ENCODE measurements around the gene SMYD4. TPM values are rescaled to one million over a fixed set of nuclear protein-coding genes. Genes with fewer than 3 reads are reported as not detected.

Gene SMYD4
- total RNA-seq, 2 experiments from 2014 or later: 22.2 to 22.7 TPM

GRCh38 chr17:1752425-1753262 lies 77.1 kb downstream of the SMYD4 start:
- Mint-ChIP-seq H3K27ac (no peak overlapping the region), H3K4me3 (no peak overlapping the region), H3K9me3 (no peaks in the 10 kb centered on the region), H3K4me1 (ENCODE audit: low read depth) (peaks cover 4% of the 10 kb centered on the region), H3K36me3 (ENCODE audit: low read depth) (no peaks in the 10 kb centered on the region), H3K27me3 (no peaks in the 10 kb centered on the region)
- DNase-seq (peak; percentile 14), ATAC-seq (no peak)
- ChIA-PET POLR2A (interaction anchor here (0.6 kb wide), 1 partner anchor 145 kb away, joined by 5 read pairs; no protein-coding TSS in a partner anchor), CTCF (interaction anchor here (1.0 to 1.5 kb wide), 2 partner anchors 15 to 39 kb away, joined by 3 read pairs; no protein-coding TSS in a partner anchor)
- intact Hi-C loops (cut with micrococcal nuclease): no loop called here
- TF ChIP-seq, protein P1, sequence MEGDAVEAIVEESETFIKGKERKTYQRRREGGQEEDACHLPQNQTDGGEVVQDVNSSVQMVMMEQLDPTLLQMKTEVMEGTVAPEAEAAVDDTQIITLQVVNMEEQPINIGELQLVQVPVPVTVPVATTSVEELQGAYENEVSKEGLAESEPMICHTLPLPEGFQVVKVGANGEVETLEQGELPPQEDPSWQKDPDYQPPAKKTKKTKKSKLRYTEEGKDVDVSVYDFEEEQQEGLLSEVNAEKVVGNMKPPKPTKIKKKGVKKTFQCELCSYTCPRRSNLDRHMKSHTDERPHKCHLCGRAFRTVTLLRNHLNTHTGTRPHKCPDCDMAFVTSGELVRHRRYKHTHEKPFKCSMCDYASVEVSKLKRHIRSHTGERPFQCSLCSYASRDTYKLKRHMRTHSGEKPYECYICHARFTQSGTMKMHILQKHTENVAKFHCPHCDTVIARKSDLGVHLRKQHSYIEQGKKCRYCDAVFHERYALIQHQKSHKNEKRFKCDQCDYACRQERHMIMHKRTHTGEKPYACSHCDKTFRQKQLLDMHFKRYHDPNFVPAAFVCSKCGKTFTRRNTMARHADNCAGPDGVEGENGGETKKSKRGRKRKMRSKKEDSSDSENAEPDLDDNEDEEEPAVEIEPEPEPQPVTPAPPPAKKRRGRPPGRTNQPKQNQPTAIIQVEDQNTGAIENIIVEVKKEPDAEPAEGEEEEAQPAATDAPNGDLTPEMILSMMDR (IDR thresholded peaks at IDR 0.05): no peak

- TF ChIP-seq, protein P1 (IDR thresholded peaks at IDR 0.05): no peak
- intact Hi-C loops (cut with micrococcal nuclease): no loop called here
- CTCF ChIA-PET: no interaction called here
Measured at GRCh38 chr17:1750628-1751027, 79.1 kb downstream of the SMYD4 start.

GRCh38 chr17:1746975-1747543 lies 82.6 kb downstream of the SMYD4 start:
- Mint-ChIP-seq H3K36me3 (ENCODE audit: low read depth) (no peaks in the 10 kb centered on the region), H3K27ac (no peak overlapping the region), H3K4me1 (ENCODE audit: low read depth) (no peaks in the 10 kb centered on the region), H3K4me3 (no peak overlapping the region), H3K9me3 (no peaks in the 10 kb centered on the region), H3K27me3 (no peaks in the 10 kb centered on the region)
- ChIA-PET POLR2A (no interaction called here), CTCF (no interaction called here)
- DNase-seq: no peak
- ATAC-seq: no peak
- TF ChIP-seq, protein P1 (IDR thresholded peaks at IDR 0.05): no peak
- intact Hi-C loops (cut with micrococcal nuclease): no loop called here

More at GRCh38 chr17:1750628-1751027, 79.1 kb downstream of the SMYD4 start:
- Mint-ChIP-seq H3K36me3 (ENCODE audit: low read depth) (no peaks in the 10 kb centered on the region), H3K9me3 (no peaks in the 10 kb centered on the region), H3K4me1 (ENCODE audit: low read depth) (peaks cover 4% of the 10 kb centered on the region), H3K27ac (no peak overlapping the region), H3K4me3 (no peak overlapping the region), H3K27me3 (no peaks in the 10 kb centered on the region)
- POLR2A ChIA-PET: no interaction called here
- DNase-seq (no peak), ATAC-seq (no peak)

GRCh38 chr17:1745513-1746020 lies 84.1 kb downstream of the SMYD4 start:
- no peaks in the 10 kb centered on the region for H3K4me1 Mint-ChIP-seq (ENCODE audit: low read depth)
- POLR2A ChIA-PET: no interaction called here
- H3K27me3 Mint-ChIP-seq: no peaks in the 10 kb centered on the region
- H3K27ac Mint-ChIP-seq: no peak overlapping the region
- CTCF ChIA-PET: no interaction called here
- H3K9me3 Mint-ChIP-seq: no peaks in the 10 kb centered on the region
- no peaks in the 10 kb centered on the region for H3K36me3 Mint-ChIP-seq (ENCODE audit: low read depth)
- DNase-seq (no peak), ATAC-seq (no peak)
- intact Hi-C loops (cut with micrococcal nuclease): no loop called here
- no peak overlapping the region for H3K4me3 Mint-ChIP-seq
- TF ChIP-seq, protein P1 (IDR thresholded peaks at IDR 0.05): no peak

All from activated CD8-positive, alpha-beta T cell treated with anti-CD3 and anti-CD28 coated beads for 36 hours (primary cell).